Keratinocyte (primary cell): ENCODE measurements around the gene RBFA. TPM values are rescaled to one million over a fixed set of nuclear protein-coding genes. Genes with fewer than 3 reads are reported as not detected.

Experiments used
- DNase-seq: peaks from one replicate; pipeline ENCODE4 v3.0.0-alpha.2; 2011; ENCODE audit warnings: low read depth, missing footprints, low spot score
- FAIRE-seq: peaks from 2 replicates; lab custom pipeline; 2011; peaks lifted over from hg19 to GRCh38; lab: Jason Lieb, UNC
- H2AFZ ChIP-seq: 2 replicates; pipeline ENCODE4 v1.6.0; 2012; ENCODE audit warnings: low read length, control low read depth, inconsistent platforms; ENCODE audit not compliant: control insufficient read depth
- H3K27ac ChIP-seq: 2 replicates; pipeline ENCODE4 v1.5.1; 2011; ENCODE audit warnings: low read length; ENCODE audit not compliant: control insufficient read depth, insufficient read depth
- H3K27me3 ChIP-seq: 3 replicates; pipeline ENCODE4 v1.6.0; 2011; ENCODE audit warnings: low read length; ENCODE audit not compliant: control insufficient read depth, insufficient read depth; ENCODE audit errors: extremely low read depth
- H3K36me3 ChIP-seq, 2 experiments: 2 replicates in 1 of 2; 3 replicates in 1 of 2; pipeline ENCODE4 v1.5.1; 2011; ENCODE audit warnings: low read length in 2 of 2, mild to moderate bottlenecking in 1 of 2; ENCODE audit not compliant: control insufficient read depth in 2 of 2, insufficient read depth in 2 of 2; ENCODE audit errors: extremely low read depth in 1 of 2
- H3K4me1 ChIP-seq: 3 replicates; pipeline ENCODE4 v1.5.1; 2011; ENCODE audit warnings: low read length; ENCODE audit not compliant: control insufficient read depth, insufficient read depth; ENCODE audit errors: extremely low read depth
- H3K4me2 ChIP-seq: 3 replicates; pipeline ENCODE4 v1.6.0; 2011; ENCODE audit warnings: low read depth, low read length; ENCODE audit not compliant: control insufficient read depth, insufficient read depth; ENCODE audit errors: extremely low read depth
- H3K4me3 ChIP-seq, 3 experiments: fragments of 200-600 bp in 1 of 3; sonication (generic) in 1 of 3; 2 replicates in 2 of 3; 3 replicates in 1 of 3; pipeline ENCODE4 v1.5.1; 2011 to 2016; ENCODE audit warnings: low read length in 3 of 3, mild to moderate bottlenecking in 3 of 3, control low read depth in 2 of 3, inconsistent platforms in 1 of 3, low read depth in 1 of 3, mixed read lengths in 1 of 3, mixed run types in 1 of 3, moderate library complexity in 1 of 3; ENCODE audit not compliant: control insufficient read depth in 2 of 3, insufficient read depth in 2 of 3; ENCODE audit errors: extremely low read depth in 1 of 3
- H3K79me2 ChIP-seq: 2 replicates; pipeline ENCODE4 v1.6.0; 2012; ENCODE audit warnings: low read length; ENCODE audit not compliant: control insufficient read depth, insufficient read depth
- H3K9ac ChIP-seq: 3 replicates; pipeline ENCODE4 v1.6.0; 2011; ENCODE audit warnings: low read length; ENCODE audit not compliant: control insufficient read depth, insufficient read depth; ENCODE audit errors: extremely low read depth
- H3K9me1 ChIP-seq: 3 replicates; pipeline ENCODE4 v1.6.0; 2011; ENCODE audit warnings: low read length; ENCODE audit not compliant: control insufficient read depth, insufficient read depth; ENCODE audit errors: extremely low read depth
- H3K9me3 ChIP-seq: 2 replicates; pipeline ENCODE4 v1.5.1; 2012; ENCODE audit warnings: low read depth, low read length; ENCODE audit not compliant: control insufficient read depth
- H4K20me1 ChIP-seq: 3 replicates; pipeline ENCODE4 v1.6.0; 2011; ENCODE audit warnings: low read length; ENCODE audit not compliant: control insufficient read depth, insufficient read depth; ENCODE audit errors: extremely low read depth
- CTCF ChIP-seq, 3 experiments: IDR thresholded peaks in 1 of 3; conservative IDR thresholded peaks in 1 of 3; optimal IDR thresholded peaks in 1 of 3; 2 replicates in 2 of 3; 3 replicates in 1 of 3; pipeline versions ENCODE3 to v1.5.1; 2011; ENCODE audit warnings: low read length in 3 of 3, mild to moderate bottlenecking in 3 of 3, moderate library complexity in 2 of 3, control low read depth in 1 of 3, inconsistent platforms in 1 of 3; ENCODE audit not compliant: insufficient read depth in 2 of 3; ENCODE audit errors: extremely low read depth in 1 of 3
- EZH2 ChIP-seq: IDR thresholded peaks from one replicate; pipeline ENCODE4 v1.6.1; 2012; ENCODE audit warnings: inconsistent platforms, mild to moderate bottlenecking, low read length, moderate library complexity
- dilution Hi-C: fragments of 300-500 bp; cut with MboI; formaldehyde crosslinking; loops from one replicate; pipeline ENCODE4 v1.7.0; 2020; ENCODE audit warnings: low sequenced_read_pairs; ENCODE audit not compliant: extremely low pct_ligation_motif_present
- polyA plus RNA-seq, 5 experiments: library from polyadenylated mRNA; depleted of rRNA in 3 of 5; stranded (reverse) in 3 of 5; stranded (forward) in 1 of 5; unstranded in 1 of 5; fragments of >200 nt; gene quantifications; 1 replicate in 1 of 5; 2 replicates in 3 of 5; 3 replicates in 1 of 5; pipeline versions ENCODE4 v1.2.1 to v1.2.3, GENCODE V29; 2011 to 2012; ENCODE audit warnings: missing spikeins in 2 of 5, low read depth in 1 of 5, low replicate concordance in 1 of 5

The RBFA gene
- polyA plus RNA-seq, 1 donor (not counting 4 experiments of a cell fraction or from before 2014, with no cell fraction given): 30.7 TPM

GRCh38 chr18:80042785-80043184 lies 8.6 kb downstream of the RBFA start:
- Histone ChIP-seq H4K20me1 (no peaks in the 10 kb centered on the region), H3K4me2 (no peak overlapping the region), H2AFZ (no peak overlapping the region), H3K27ac (no peak overlapping the region), H3K9me1 (no peaks in the 10 kb centered on the region), H3K79me2 (peaks cover 2% of the 10 kb centered on the region), H3K9ac (no peak overlapping the region), H3K27me3 (no peaks in the 10 kb centered on the region), H3K4me1 (no peaks in the 10 kb centered on the region), H3K4me3 (no peak overlapping the region), H3K9me3 (no peaks in the 10 kb centered on the region), H3K36me3 (peaks cover 14 to 23% of the 10 kb centered on the region in 2 experiments)
- dilution Hi-C loops: no loop called here
- TF ChIP-seq CTCF (optimal IDR thresholded peaks at IDR 0.05 in 1 of 3, IDR thresholded peaks at IDR 0.05 in 1 of 3, conservative IDR thresholded peaks at IDR 0.05 in 1 of 3; ENCODE audit: extremely low read depth in 1 of 3, insufficient read depth in 2 of 3, low read length in 3 of 3) (no peak), EZH2 (no peak)
- FAIRE-seq (no peak), DNase-seq (no peak)

- no peak overlapping the region for H3K4me3 ChIP-seq
- H3K36me3 ChIP-seq: peaks cover 11 to 27% of the 10 kb centered on the region in 2 experiments
- DNase-seq (no peak), FAIRE-seq (no peak)
- H3K27ac ChIP-seq: no peak overlapping the region
- H3K9me3 ChIP-seq: no peaks in the 10 kb centered on the region
- no peaks in the 10 kb centered on the region for H3K27me3 ChIP-seq
- H3K9ac ChIP-seq: no peak overlapping the region
- no peak for TF ChIP-seq EZH2
- TF ChIP-seq CTCF (optimal IDR thresholded peaks at IDR 0.05 in 1 of 3, IDR thresholded peaks at IDR 0.05 in 1 of 3, conservative IDR thresholded peaks at IDR 0.05 in 1 of 3; ENCODE audit: extremely low read depth in 1 of 3, insufficient read depth in 2 of 3, low read length in 3 of 3): no peak
- dilution Hi-C loops: no loop called here
- no peaks in the 10 kb centered on the region for H4K20me1 ChIP-seq
- H3K4me2 ChIP-seq: no peak overlapping the region
- H3K4me1 ChIP-seq: no peaks in the 10 kb centered on the region
- no peak overlapping the region for H2AFZ ChIP-seq
- no peaks in the 10 kb centered on the region for H3K9me1 ChIP-seq
- no peaks in the 10 kb centered on the region for H3K79me2 ChIP-seq
These were observed 9.8 kb downstream of the RBFA start for GRCh38 chr18:80044072-80044471.
